GM21526 (cell line): ENCODE data around the gene DDX43.
"Not testable (repeated sequence)": the region's sequence is repeated elsewhere in the genome, so short reads cannot be mapped to it uniquely, and the experiment has no call there.

Experiments
- ATAC-seq: cut with Tn5 transposase; IDR thresholded peaks from one replicate; pipeline ENCODE4 v1.9.1; 2021; ENCODE audit warnings: moderate library complexity; ENCODE audit not compliant: unreplicated experiment, low FRiP score

Gene DDX43

DNA sequence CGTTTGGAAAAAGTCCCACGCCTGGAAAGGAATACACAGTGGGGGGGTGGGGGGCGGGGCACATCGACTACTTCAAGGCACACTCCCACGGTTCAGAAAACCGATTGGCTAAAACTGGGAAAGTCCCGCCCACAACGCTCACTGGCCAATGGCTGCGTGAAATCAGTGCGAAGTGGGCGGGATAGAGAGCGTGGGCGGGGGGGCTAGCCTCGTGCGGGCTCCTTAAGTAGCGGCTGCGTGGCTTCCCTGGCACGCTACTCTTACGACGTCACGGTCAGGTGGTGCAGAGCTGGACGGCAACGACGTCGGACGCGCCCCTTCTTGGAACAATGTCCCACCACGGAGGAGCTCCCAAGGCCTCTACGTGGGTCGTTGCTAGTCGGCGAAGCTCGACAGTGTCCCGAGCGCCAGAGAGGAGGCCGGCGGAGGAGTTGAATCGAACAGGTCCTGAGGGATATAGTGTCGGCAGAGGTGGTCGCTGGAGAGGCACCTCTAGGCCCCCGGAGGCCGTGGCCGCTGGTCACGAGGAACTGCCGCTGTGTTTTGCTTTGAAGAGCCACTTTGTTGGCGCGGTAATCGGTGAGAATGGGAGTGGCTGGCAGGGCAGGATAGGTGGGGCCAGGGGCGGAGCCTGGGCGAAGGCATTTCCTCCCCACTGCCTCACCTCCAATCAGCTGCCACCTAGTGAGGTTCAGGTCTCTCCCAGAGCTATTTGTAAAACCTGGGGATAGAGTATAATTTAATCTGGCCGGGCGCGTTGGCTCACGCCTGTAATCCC, at the start of gene DDX43:
DDX43 (plus strand) TSS at position 252 of the 778 bp plus-strand sequence; CDS start at position 330, 78 bp downstream.
- ATAC-seq: no peak

DNA sequence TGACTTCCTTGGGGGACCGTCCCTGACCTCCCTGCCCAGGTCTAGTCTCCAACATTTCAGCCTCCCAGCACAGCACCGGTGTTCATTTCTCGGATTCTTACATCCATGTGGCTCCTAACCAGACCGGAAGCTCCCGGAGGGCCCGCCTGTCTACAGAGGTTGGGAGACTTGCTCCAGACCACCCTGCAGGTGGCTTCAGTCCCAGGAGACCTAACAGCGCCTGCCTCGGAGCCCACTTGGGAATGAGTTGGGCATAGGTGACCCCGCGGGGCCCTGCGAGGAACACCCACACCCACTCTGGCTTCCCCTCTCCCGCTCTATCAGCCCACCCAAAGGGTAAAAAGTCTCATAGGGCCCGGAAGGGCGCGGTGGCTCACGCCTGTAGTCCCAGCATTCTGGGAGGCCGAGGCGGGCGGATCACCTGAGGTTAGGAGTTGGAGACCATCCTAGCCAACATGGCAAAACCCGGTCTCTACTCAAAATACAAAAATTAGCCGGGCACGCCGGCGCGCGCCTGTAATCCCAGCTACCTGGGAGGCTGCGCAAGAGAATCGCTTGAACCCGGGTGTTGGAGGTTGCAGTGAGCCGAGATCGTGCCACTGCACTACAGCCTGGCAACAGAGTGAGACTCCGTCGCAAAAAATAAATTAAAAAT, 46.0 kb upstream of the DDX43 start:
- no peak for ATAC-seq

GRCh38 chr6:73349311-73349710, 45.3 kb upstream of the DDX43 start:
- no peak for ATAC-seq

DNA sequence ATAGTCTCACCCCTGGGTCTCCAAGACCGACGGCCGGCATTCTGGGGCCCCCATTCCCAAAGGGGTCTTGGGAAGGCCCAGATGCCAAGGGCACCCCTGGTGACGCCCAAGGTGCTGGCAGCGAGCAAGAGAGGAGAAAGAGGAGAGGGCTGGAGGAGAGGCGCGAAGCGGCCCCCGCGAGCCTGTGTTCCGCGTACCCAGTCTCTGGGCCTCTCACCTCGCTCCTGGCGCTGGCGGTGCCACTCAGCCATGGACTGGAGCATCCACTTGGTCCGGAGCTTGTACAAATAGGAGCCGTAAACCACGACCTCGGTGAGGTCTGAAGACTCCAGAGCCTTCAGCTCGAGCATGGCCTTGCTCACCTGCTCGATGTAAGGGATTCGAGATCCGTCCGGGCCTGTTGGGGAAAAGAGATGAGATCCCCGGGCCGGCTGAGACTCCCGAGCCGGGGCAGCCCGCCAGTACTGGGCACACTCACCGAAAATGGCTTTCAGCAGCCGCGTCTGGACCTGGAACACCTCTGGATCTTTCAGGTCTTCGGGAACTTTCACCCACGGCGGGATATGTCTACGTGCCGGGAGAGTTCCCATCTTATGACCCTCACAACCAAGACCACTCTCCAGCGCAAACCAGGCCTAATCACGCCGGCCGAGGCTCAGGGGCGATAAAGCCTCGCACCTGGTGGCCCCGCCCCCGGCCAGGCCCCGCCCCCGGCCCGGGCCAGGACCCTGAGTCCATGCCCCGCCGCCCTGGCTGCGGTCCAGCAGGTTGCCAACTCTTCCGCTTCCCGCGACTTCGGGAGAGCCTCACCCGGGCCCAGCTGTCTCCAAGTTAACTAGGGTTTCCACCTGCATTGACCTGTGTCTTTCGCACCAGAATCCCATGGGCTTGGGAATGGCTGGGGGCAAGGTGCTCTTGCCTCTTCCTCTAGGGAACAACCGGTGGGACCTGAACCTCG, 40.7 kb upstream of the DDX43 start, which contains the start of gene DPPA5:
DPPA5 (minus strand) TSS at position 641 of the 958 bp plus-strand sequence; CDS start at position 590, 51 bp downstream.
- no peak for ATAC-seq

- ATAC-seq: no peak
Observed at GRCh38 chr6:73362358-73362757, 32.3 kb upstream of the DDX43 start, which contains the start of gene KHDC3L. Gene KHDC3L (plus strand): TSS chr6:73362658. CDS start chr6:73362730, 72 bp downstream.

GRCh38 chr6:73362869-73363536, 31.6 kb upstream of the DDX43 start:
- ATAC-seq: no peak

DNA sequence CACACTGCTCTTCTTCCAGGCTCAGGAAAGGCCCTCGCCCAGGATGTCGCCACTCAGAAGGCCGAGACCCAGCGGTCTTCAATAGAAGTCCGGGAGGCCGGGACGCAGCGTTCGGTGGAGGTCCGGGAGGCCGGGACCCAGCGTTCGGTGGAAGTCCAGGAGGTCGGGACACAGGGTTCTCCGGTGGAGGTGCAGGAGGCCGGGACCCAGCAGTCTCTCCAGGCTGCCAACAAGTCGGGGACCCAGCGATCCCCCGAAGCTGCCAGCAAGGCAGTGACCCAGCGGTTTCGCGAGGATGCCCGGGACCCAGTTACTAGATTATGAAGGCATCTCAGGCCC, 31.1 kb upstream of the DDX43 start:
- no peak for ATAC-seq

- no peak for ATAC-seq
Observed at GRCh38 chr6:73364121-73364520, 30.5 kb upstream of the DDX43 start.

- ATAC-seq: no peak
Observed at GRCh38 chr6:73364549-73364948, 30.1 kb upstream of the DDX43 start.

DNA sequence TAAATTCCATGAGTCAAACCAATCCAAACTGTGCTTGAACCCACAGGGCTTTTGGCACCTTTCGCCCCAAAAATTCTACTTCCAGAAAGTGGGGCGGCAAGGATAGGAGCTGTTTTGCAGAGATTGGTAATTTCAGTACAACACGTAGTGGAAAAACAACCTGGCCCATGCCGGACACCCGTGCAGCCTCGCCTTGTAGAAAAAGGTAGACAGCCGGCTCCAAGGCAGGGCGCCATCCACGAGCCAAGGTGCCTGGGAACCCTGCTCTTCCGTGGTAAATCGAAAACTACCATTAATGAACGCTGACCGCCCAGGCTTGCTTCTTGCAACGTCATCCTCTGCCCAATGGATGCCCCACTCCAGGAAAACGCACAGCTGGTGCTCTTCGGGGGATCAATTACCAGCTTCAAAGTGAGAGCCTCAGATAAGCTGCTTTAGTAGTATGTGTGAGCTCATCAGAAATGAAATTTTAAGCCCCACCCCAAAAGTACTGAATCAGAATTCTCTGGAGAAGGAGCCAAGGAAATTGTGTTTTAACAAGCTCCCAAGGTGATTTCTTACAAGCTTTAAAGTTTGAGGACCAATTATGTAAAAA, 26.8 kb upstream of the DDX43 start:
- ATAC-seq: no peak

DNA sequence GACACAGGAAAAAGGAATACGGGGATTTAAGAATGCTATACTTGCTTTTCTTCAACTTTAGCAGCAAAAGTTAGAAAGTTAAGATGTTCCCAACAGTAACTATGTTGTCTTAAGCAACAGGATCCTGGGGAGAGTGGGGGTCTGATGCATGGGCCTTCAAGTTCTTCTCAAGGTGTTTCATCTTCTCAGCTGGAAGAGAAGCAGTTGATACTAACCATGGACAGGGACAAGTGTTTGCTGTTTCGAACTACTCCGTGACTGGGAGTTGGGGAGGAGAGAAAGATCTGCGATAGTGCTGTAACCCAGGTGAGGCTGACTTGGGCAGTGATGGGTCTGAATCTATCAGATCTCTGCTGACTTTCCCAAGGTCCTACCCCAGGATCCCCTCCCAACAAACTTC, 26.0 kb upstream of the DDX43 start:
- ATAC-seq: no peak

DNA sequence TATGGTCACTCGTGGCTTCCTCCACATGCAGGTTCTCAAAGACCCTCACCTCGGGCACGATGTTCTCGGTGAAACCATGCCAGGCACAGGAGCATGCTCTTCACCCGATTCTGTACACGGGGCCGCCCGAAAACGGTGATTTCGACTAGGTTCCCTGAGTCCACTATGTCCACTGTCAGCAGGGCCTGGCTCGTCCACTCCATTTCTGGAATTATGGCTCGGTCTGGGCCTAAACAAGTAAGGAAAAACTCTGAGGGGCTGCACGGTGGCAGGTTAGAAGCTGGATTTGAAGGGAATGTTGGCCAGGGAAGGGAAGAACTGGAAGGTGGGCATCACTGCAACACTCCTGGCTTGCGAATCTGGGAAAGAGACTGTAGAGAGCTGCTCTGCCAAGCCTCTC, 25.5 kb upstream of the DDX43 start:
- no peak for ATAC-seq

- ATAC-seq: no peak
Observed at GRCh38 chr6:73369563-73369962, 25.1 kb upstream of the DDX43 start, which contains the start of gene OOEP. Gene OOEP (minus strand): TSS chr6:73369897. CDS start chr6:73369792, 105 bp downstream.

GRCh38 chr6:73371984-73372383, 22.6 kb upstream of the DDX43 start:
- ATAC-seq: no peak

DNA sequence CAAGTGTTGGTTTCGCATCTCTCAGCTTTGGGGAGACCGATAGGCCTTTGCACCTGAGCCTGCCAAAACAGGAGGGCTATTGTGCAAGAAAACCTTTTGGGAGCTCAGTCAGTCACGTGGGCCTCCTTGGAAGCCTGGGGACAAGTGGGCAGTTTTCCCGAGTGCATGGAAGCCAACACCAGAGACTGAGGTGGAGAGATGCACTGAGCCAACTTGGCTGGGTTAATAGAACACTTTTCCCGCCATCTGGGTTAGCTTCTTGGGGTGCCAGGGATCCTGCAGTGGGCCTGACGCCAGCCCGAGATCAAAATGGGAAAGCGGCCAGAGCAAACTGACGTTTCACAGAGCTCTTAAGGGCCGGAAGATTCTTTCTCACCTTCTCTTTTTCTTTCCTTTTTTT, 22.1 kb upstream of the DDX43 start:
- ATAC-seq: no peak

GRCh38 chr6:73375216-73375615, 19.4 kb upstream of the DDX43 start:
- ATAC-seq: no peak

DNA sequence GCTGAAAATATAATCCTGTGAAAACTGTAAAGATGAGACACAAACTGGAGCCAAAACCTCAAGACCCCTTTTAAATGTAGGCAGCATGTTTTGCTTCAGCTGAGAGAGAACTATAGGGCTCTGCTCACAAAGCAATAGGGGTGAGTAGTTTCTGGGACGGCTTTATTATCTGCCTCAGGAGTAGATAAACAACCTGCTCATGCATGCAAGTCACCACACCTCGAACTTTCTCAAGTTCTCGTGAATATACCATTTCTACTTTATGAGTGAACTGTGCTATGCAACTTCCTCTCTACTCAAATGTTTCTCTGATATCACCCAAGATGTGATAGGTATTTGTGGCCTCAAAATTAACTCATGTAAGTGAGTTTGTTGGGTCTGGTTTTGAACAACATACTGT, 17.4 kb upstream of the DDX43 start:
- no peak for ATAC-seq

GRCh38 chr6:73381531-73381930, 13.1 kb upstream of the DDX43 start:
- ATAC-seq: not testable (repeated sequence)

GRCh38 chr6:73382462-73383113, 12.0 kb upstream of the DDX43 start:
- no peak for ATAC-seq
